ENCODE results near the gene UGT1A5. TPM values are rescaled to one million over a fixed set of nuclear protein-coding genes. Genes with fewer than 3 reads are reported as not detected.
A peak's percentile ranks its signal among the peaks of the same experiment; 100 is the strongest.

The UGT1A5 gene
- total RNA-seq, 1 donor from 2014 or later = not detected

DNA sequence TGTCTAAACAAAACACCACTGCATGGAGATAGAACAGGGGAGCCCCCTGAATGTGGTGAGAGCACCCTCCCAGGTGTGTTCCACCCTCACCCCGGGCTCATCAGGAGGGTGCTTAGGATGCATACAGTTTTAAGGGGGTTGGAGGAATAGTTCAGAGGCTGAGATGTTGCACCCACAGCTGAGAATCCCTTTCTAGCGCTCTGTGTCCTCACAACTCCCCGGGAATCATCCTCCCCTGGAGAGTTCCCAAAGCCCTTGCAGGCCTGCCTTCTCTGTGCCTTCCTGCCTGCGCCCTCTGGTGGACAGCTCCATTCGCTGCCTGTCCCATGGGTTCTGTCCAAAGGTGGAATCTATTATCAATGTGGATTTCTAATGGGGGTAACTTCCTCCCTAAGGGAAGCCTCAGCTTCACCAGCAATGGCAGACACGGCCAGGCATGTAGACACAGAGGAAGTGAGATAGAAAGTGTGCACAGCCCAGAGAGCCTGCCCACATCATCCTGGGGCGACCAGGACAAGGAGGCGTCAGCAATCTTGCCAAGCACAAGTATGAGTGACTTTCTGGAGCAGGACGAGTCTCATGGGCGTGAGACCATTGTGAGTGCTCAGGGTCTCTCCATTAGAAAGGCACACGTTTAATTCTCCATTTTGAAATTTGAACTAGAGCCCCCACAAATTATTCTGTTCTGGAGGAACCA is 1.2 kb upstream of the UGT1A5 start:
- no peak overlapping the region for H3K27ac Mint-ChIP-seq
- peak overlapping the region; percentile 23 for H2AFZ ChIP-seq (replicated peaks)
- H4K20me1 ChIP-seq (ENCODE audit: low read depth) = no peaks in the 10 kb centered on the region
- H3K27ac ChIP-seq = no peak overlapping the region
- H3K9me3 ChIP-seq (ENCODE audit: low read depth) = no peaks in the 10 kb centered on the region
- peaks cover 1% of the 10 kb centered on the region for H3K4me1 Mint-ChIP-seq
- no peak overlapping the region for H3K4me3 ChIP-seq
- no peaks in the 10 kb centered on the region for H3K9me3 Mint-ChIP-seq
- no peaks in the 10 kb centered on the region for H3K36me3 ChIP-seq
- no peaks in the 10 kb centered on the region for H3K27me3 ChIP-seq
- H3F3A ChIP-seq (ENCODE audit: low read depth) = no peaks in the 10 kb centered on the region
- H3K4me1 ChIP-seq = no peaks in the 10 kb centered on the region
- TF ChIP-seq EZH2phosphoT487 (IDR thresholded peaks at IDR 0.05) (no peak), EZH2 (IDR thresholded peaks at IDR 0.05) (no peak)
- TF ChIP-seq, protein P1, sequence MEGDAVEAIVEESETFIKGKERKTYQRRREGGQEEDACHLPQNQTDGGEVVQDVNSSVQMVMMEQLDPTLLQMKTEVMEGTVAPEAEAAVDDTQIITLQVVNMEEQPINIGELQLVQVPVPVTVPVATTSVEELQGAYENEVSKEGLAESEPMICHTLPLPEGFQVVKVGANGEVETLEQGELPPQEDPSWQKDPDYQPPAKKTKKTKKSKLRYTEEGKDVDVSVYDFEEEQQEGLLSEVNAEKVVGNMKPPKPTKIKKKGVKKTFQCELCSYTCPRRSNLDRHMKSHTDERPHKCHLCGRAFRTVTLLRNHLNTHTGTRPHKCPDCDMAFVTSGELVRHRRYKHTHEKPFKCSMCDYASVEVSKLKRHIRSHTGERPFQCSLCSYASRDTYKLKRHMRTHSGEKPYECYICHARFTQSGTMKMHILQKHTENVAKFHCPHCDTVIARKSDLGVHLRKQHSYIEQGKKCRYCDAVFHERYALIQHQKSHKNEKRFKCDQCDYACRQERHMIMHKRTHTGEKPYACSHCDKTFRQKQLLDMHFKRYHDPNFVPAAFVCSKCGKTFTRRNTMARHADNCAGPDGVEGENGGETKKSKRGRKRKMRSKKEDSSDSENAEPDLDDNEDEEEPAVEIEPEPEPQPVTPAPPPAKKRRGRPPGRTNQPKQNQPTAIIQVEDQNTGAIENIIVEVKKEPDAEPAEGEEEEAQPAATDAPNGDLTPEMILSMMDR (IDR thresholded peaks at IDR 0.05) = peak; percentile 93
- H3K4me3 Mint-ChIP-seq = no peak overlapping the region
- no peaks in the 10 kb centered on the region for H3K36me3 Mint-ChIP-seq
- DNase-seq (ENCODE audit: low spot score) = peak; percentile 85
- no peak overlapping the region for H3K4me2 ChIP-seq
- no peak overlapping the region for H3K9ac ChIP-seq
- H3K79me2 ChIP-seq (ENCODE audit: low read depth) = no peaks in the 10 kb centered on the region
- peaks cover 3% of the 10 kb centered on the region for H3K27me3 Mint-ChIP-seq (ENCODE audit: insufficient read depth, low read depth)

DNA sequence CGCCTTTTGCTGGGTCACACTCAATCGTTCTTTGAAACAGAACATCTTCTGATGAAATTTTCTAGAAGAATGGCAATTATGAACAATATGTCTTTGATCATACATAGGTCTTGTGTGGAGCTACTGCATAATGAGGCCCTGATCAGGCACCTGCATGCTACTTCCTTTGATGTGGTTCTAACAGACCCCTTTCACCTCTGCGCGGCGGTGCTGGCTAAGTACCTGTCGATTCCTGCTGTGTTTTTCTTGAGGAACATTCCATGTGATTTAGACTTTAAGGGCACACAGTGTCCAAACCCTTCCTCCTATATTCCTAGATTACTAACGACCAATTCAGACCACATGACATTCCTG is 532 bp downstream of the UGT1A5 start:
- Histone ChIP-seq H3K4me2 (no peak overlapping the region), H3K36me3 (no peaks in the 10 kb centered on the region), H3K4me1 (no peaks in the 10 kb centered on the region), H3K27ac (no peak overlapping the region), H3K9me3 (ENCODE audit: low read depth) (no peaks in the 10 kb centered on the region), H3K27me3 (no peaks in the 10 kb centered on the region), H4K20me1 (ENCODE audit: low read depth) (no peaks in the 10 kb centered on the region), H3F3A (ENCODE audit: low read depth) (no peaks in the 10 kb centered on the region), H3K79me2 (ENCODE audit: low read depth) (no peaks in the 10 kb centered on the region), H3K4me3 (no peak overlapping the region), H3K9ac (no peak overlapping the region), H2AFZ (replicated peaks) (no peak overlapping the region)
- peaks cover 3% of the 10 kb centered on the region for H3K27me3 Mint-ChIP-seq (ENCODE audit: insufficient read depth, low read depth)
- H3K4me3 Mint-ChIP-seq = no peak overlapping the region
- TF ChIP-seq EZH2phosphoT487 (IDR thresholded peaks at IDR 0.05) (no peak), EZH2 (IDR thresholded peaks at IDR 0.05) (no peak)
- TF ChIP-seq, protein P1 (IDR thresholded peaks at IDR 0.05) = no peak
- peaks cover 2% of the 10 kb centered on the region for H3K9me3 Mint-ChIP-seq
- DNase-seq (ENCODE audit: low spot score) = no peak
- no peak overlapping the region for H3K27ac Mint-ChIP-seq
- H3K4me1 Mint-ChIP-seq = peaks cover 5% of the 10 kb centered on the region
- no peaks in the 10 kb centered on the region for H3K36me3 Mint-ChIP-seq

DNA sequence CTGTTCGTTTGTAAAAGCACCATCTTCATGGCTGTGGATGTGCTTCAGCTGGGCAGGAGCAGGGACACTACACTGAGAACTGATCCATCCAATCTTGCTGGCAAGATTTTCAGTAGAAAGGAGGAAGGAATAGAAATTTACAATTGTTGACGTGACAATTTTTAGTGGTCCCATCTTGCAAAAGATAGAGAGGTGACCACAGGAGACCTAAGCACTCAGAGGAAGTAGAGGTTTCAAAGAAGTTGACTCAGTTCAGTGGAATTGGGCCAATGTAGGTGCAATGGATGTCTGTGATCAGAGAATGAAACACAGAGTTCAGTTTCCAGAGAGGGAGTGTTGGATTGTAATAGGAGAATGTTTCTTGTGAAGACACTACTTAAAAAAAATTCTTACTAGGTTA is 1.4 kb downstream of the UGT1A5 start:
- no peak overlapping the region for H2AFZ ChIP-seq (replicated peaks)
- no peaks in the 10 kb centered on the region for H3F3A ChIP-seq (ENCODE audit: low read depth)
- H3K79me2 ChIP-seq (ENCODE audit: low read depth) = no peaks in the 10 kb centered on the region
- no peaks in the 10 kb centered on the region for H3K27me3 ChIP-seq
- no peak overlapping the region for H3K9ac ChIP-seq
- no peak overlapping the region for H3K4me2 ChIP-seq
- Mint-ChIP-seq H3K9me3 (peaks cover 8% of the 10 kb centered on the region), H3K27me3 (ENCODE audit: insufficient read depth, low read depth) (peaks cover 3% of the 10 kb centered on the region), H3K4me3 (no peak overlapping the region), H3K4me1 (peaks cover 5% of the 10 kb centered on the region), H3K36me3 (no peaks in the 10 kb centered on the region), H3K27ac (no peak overlapping the region)
- TF ChIP-seq, protein P1 (IDR thresholded peaks at IDR 0.05) = no peak
- TF ChIP-seq EZH2 (IDR thresholded peaks at IDR 0.05) (no peak), EZH2phosphoT487 (IDR thresholded peaks at IDR 0.05) (no peak)
- no peaks in the 10 kb centered on the region for H4K20me1 ChIP-seq (ENCODE audit: low read depth)
- no peaks in the 10 kb centered on the region for H3K36me3 ChIP-seq
- no peak for DNase-seq (ENCODE audit: low spot score)
- no peaks in the 10 kb centered on the region for H3K9me3 ChIP-seq (ENCODE audit: low read depth)
- no peak overlapping the region for H3K27ac ChIP-seq
- no peaks in the 10 kb centered on the region for H3K4me1 ChIP-seq
- H3K4me3 ChIP-seq = no peak overlapping the region

Data from neural progenitor cell (in vitro differentiated cells).